GM12878 (cell line): ENCODE measurements around the gene SNU13. TPM values are rescaled to one million over a fixed set of nuclear protein-coding genes. Genes with fewer than 3 reads are reported as not detected.
"Not testable (repeated sequence)": the region's sequence is repeated elsewhere in the genome, so short reads cannot be mapped to it uniquely, and the experiment has no call there.

ENCODE experiments used
- ATAC-seq: fragments of 200-7000 bp; cut with Tn5 transposase; 3 replicates; pipeline ENCODE4 v1.9.1; 2020; ENCODE audit warnings: mild to moderate bottlenecking, moderate library complexity
- BruUV-seq: library from RNA; stranded (reverse); fragments of 400-500 nt; replicated peaks from 2 replicates; lab custom pipeline; 2021; lab: Mats Ljungman, UMichigan
- CTCF ChIA-PET: fragments of 300-600 bp; sonication (Branson Sonifier 250); formaldehyde crosslinking; extraction: SDS; loops from one replicate; lab custom pipeline; 2021; ENCODE audit warnings: inconsistent platforms; lab: Yijun Ruan, JAX
- POLR2A ChIA-PET: fragments of 350-600 bp; formaldehyde crosslinking; extraction: SDS; loops from one replicate; lab custom pipeline; 2021; ENCODE audit warnings: inconsistent platforms; lab: Charles Lee
- RAD21 ChIA-PET: fragments of 300-600 bp; sonication (Branson Sonifier 250); formaldehyde crosslinking; loops from one replicate; lab custom pipeline; 2023; ENCODE audit warnings: antibody characterized with exemption; ENCODE audit not compliant: unreplicated experiment; lab: Charles Lee
- SMC1A ChIA-PET: fragments of 300-600 bp; sonication (Branson Sonifier 250); formaldehyde crosslinking; loops from one replicate; lab custom pipeline; 2023; ENCODE audit not compliant: unreplicated experiment, uncharacterized antibody; lab: Charles Lee
- DNase-seq: peaks from one replicate; pipeline ENCODE4 v3.0.0-alpha.2; 2011; ENCODE audit warnings: low read depth, low spot score
- FAIRE-seq: peaks from 3 replicates; lab custom pipeline; 2011; peaks lifted over from hg19 to GRCh38; lab: Jason Lieb, UNC
- H2AFZ ChIP-seq: 2 replicates; pipeline ENCODE4 v1.6.0; 2011; ENCODE audit warnings: low read depth, low read length, control low read depth; ENCODE audit not compliant: control insufficient read depth
- H3K27ac ChIP-seq: 2 replicates; pipeline ENCODE4 v1.5.1; 2011; ENCODE audit warnings: control low read depth; ENCODE audit not compliant: control insufficient read depth, insufficient read depth
- H3K27me3 ChIP-seq, 2 experiments: replicated peaks in 1 of 2; 2 replicates each; pipeline versions ENCODE4 v1.6.0 to v1.6.1; 2011; ENCODE audit warnings: low read length in 1 of 2; ENCODE audit not compliant: control insufficient read depth in 2 of 2, insufficient read depth in 2 of 2
- H3K36me3 ChIP-seq, 2 experiments: 2 replicates each; pipeline ENCODE4 v1.5.1; 2011; ENCODE audit warnings: low read length in 1 of 2; ENCODE audit not compliant: control insufficient read depth in 2 of 2, insufficient read depth in 2 of 2
- H3K4me1 ChIP-seq: 2 replicates; pipeline ENCODE4 v1.6.1; 2011; ENCODE audit warnings: mild to moderate bottlenecking, low read length, moderate library complexity, mixed read lengths; ENCODE audit not compliant: control insufficient read depth, insufficient read depth
- H3K4me2 ChIP-seq: 2 replicates; pipeline ENCODE4 v1.6.0; 2011; ENCODE audit warnings: control low read depth; ENCODE audit not compliant: control insufficient read depth, insufficient read depth
- H3K4me3 ChIP-seq: fragments of 200-600 bp; sonication (generic); 2 replicates; pipeline ENCODE4 v1.5.1; 2016
- H3K79me2 ChIP-seq: 2 replicates; pipeline ENCODE4 v1.6.0; 2011; ENCODE audit warnings: low read length; ENCODE audit not compliant: control insufficient read depth, insufficient read depth
- H3K9ac ChIP-seq: 2 replicates; pipeline ENCODE4 v1.8.0; 2011; ENCODE audit warnings: low read length, control low read depth, mixed read lengths; ENCODE audit not compliant: control insufficient read depth, insufficient read depth
- H3K9me3 ChIP-seq: replicated peaks from 3 replicates; pipeline ENCODE4 v1.5.1; 2011; ENCODE audit warnings: mild to moderate bottlenecking, low read length; ENCODE audit not compliant: control insufficient read depth, insufficient read depth
- H4K20me1 ChIP-seq: 2 replicates; pipeline ENCODE4 v1.6.0; 2011; ENCODE audit not compliant: control insufficient read depth, insufficient read depth
- MLLT1 ChIP-seq: fragments of 450-650 bp; IDR thresholded peaks from 2 replicates; pipeline ENCODE4 v1.6.1; 2016; ENCODE audit warnings: mild to moderate bottlenecking
- PBX3 ChIP-seq: IDR thresholded peaks from 2 replicates; pipeline ENCODE4 v1.6.1; 2011; ENCODE audit warnings: mild to moderate bottlenecking, low read depth, low read length, moderate library complexity; ENCODE audit not compliant: insufficient replicate concordance
- ZBED1 ChIP-seq: IDR thresholded peaks from 2 replicates; pipeline ENCODE4 v1.6.1; 2016; ENCODE audit warnings: borderline replicate concordance
- WGBS: methylation state at CpG from one replicate; pipeline ENCODE4 v1.1.6; 2016; ENCODE audit warnings: low lambda C conversion rate; ENCODE audit not compliant: insufficient replicate concordance, insufficient coverage; ENCODE audit errors: missing lambda C conversion rate; 5-methylcytosine and 5-hydroxymethylcytosine counted together
- in situ Hi-C: fragments of 300-500 bp; cut with MboI; formaldehyde crosslinking; loops from 9 replicates; pipeline ENCODE4 v1.14.3; 2018; ENCODE audit warnings: mixed read lengths
- intact Hi-C: fragments of 100-400 bp; cut with micrococcal nuclease; formaldehyde crosslinking; loops from one replicate; pipeline ENCODE4 v1.14.2; 2022; ENCODE audit not compliant: unreplicated experiment
- polyA plus RNA-seq, 11 experiments: library from polyadenylated mRNA; depleted of rRNA in 4 of 11; unstranded in 6 of 11; stranded (reverse) in 5 of 11; fragments of >200 nt; fragmentation: Nextera tagmentation in 4 of 11; fragmentation: Illumina TruSeq in 1 of 11; extraction: Ambion mirVana in 4 of 11; extraction: Trizol in 1 of 11; gene quantifications; 1 replicate in 1 of 11; 2 replicates in 10 of 11; pipeline versions ENCODE4 v1.2.1 to v1.2.3, GENCODE V29; 2011 to 2016; ENCODE audit warnings: inconsistent platforms in 2 of 11, missing spikeins in 2 of 11, low read depth in 1 of 11
- total RNA-seq, 4 experiments: library from RNA; depleted of rRNA in 3 of 4; stranded (reverse); fragments of >200 nt in 3 of 4; fragmentation: Illumina TruSeq in 1 of 4; extraction: Trizol in 1 of 4; gene quantifications; 2 replicates each; pipeline versions ENCODE4 v1.2.1 to v1.2.3, GENCODE V29; 2013 to 2021

Gene SNU13
- total and polyA plus RNA-seq, 10 of the 15 experiments (the other 5 are each of a cell fraction or from before 2014, with no cell fraction given), result 157 to 870 (median 256) TPM

GRCh38 chr22:41686890-41687289, 1.8 kb downstream of the SNU13 start:
- TF ChIP-seq MLLT1, result peak; percentile 42; the same call in 1 of the 2 replicates
- ChIA-PET POLR2A (interaction anchor here (0.7 to 2.0 kb wide), 5 partner anchors 17 to 143 kb away, joined by 3 to 6 read pairs (median 3); partner anchors contain the start of genes DESI1, POLR3H and XRCC6), SMC1A (interaction anchor here (1.0 to 3.5 kb wide), 2 partner anchors 11 to 260 kb away, joined by 4 to 20 read pairs; partner anchors contain the start of genes CENPM and MEI1), CTCF (interaction anchor here (0.7 to 2.8 kb wide), 4 partner anchors 10 to 60 kb away, joined by 3 to 21 read pairs (median 6); partner anchors contain the start of gene MEI1), RAD21 (interaction anchor here (1.2 to 1.6 kb wide), 4 partner anchors 10 to 114 kb away, joined by 4 to 5 read pairs (median 4); partner anchors contain the start of gene CCDC134)
- 93% methylated on average over 11 of the region's 11 CpGs for WGBS
- Histone ChIP-seq H3K79me2 (peaks cover 71% of the 10 kb centered on the region), H3K4me3 (peak overlapping the region; percentile 87), H3K4me2 (peak overlapping the region; percentile 89), H3K27ac (0 out of 2 replicates have a peak overlapping the region, but pooled peaks have one; percentile 98), H3K9ac (peak overlapping the region; percentile 90; the same call in 1 of the 2 replicates)
- BruUV-seq, DNase-seq, H3K9me3 ChIP-seq, H4K20me1 ChIP-seq, H3K4me1 ChIP-seq, H2AFZ ChIP-seq, H3K27me3 ChIP-seq, in situ Hi-C loops, H3K36me3 ChIP-seq, FAIRE-seq, intact Hi-C loops, ATAC-seq: not testable (repeated sequence)

- RAD21 ChIA-PET, result no interaction called here
Observed at GRCh38 chr22:41684194-41684593, 4.5 kb downstream of the SNU13 start.

More at GRCh38 chr22:41684194-41684593, 4.5 kb downstream of the SNU13 start:
- CTCF ChIA-PET, result interaction anchor here (0.6 to 2.1 kb wide), 2 partner anchors 13 to 94 kb away, joined by 4 to 7 read pairs; no protein-coding TSS in a partner anchor
- POLR2A ChIA-PET, result no interaction called here
- no peak overlapping the region for H3K4me3 ChIP-seq
- intact Hi-C loops (no loop called here), in situ Hi-C loops (no loop called here)
- H3K27me3 ChIP-seq, result no peaks in the 10 kb centered on the region
- H3K4me2 ChIP-seq, result no peak overlapping the region
- peaks cover 92% of the 10 kb centered on the region for H3K79me2 ChIP-seq
- peaks cover 5 to 6% of the 10 kb centered on the region in 2 experiments for H3K36me3 ChIP-seq
- TF ChIP-seq PBX3 (no peak), ZBED1 (no peak)
- H3K9ac ChIP-seq, result no peak overlapping the region
- ATAC-seq (no peak), DNase-seq (no peak), FAIRE-seq (no peak)
- H4K20me1 ChIP-seq, result no peaks in the 10 kb centered on the region; the same call in 1 of the 2 replicates
- H2AFZ ChIP-seq, result no peak overlapping the region
- BruUV-seq, result no TSS peak
- 60% methylated on average over 4 of the region's 4 CpGs for WGBS
- no peak overlapping the region for H3K27ac ChIP-seq
- H3K4me1 ChIP-seq, result no peaks in the 10 kb centered on the region
- H3K9me3 ChIP-seq, result no peaks in the 10 kb centered on the region
- SMC1A ChIA-PET, result interaction anchor here (0.7 kb wide), 1 partner anchor 81 kb away, joined by 3 read pairs; no protein-coding TSS in a partner anchor
